GM12873 (cell line): ENCODE measurements around the gene SUGP1.

Experiments
- CTCF ChIP-seq: IDR thresholded peaks from 2 replicates; pipeline ENCODE4 v1.5.1; 2012; ENCODE audit warnings: low read depth, mild to moderate bottlenecking, moderate library complexity, low read length, control low read depth; ENCODE audit not compliant: insufficient read depth; ENCODE audit errors: missing control alignments

SUGP1 gene

GRCh38 chr19:19320361-19321140 is at the start of gene SUGP1, which contains the start of gene MAU2:
Gene SUGP1 (minus strand): TSS chr19:19320509. CDS start chr19:19320496, 13 bp downstream.
Gene MAU2 (plus strand): TSS chr19:19320829. CDS start chr19:19320860, 31 bp downstream.
- peak; percentile 23 for TF ChIP-seq CTCF

- TF ChIP-seq CTCF: no peak
Measured at GRCh38 chr19:19368087-19368486, 47.8 kb upstream of the SUGP1 start.

GRCh38 chr19:19366434-19367396 is 46.4 kb upstream of the SUGP1 start:
- peak; percentile 98 for TF ChIP-seq CTCF

- TF ChIP-seq CTCF: no peak
Measured at GRCh38 chr19:19362075-19362474, 41.8 kb upstream of the SUGP1 start.

GRCh38 chr19:19361075-19361594 is 40.8 kb upstream of the SUGP1 start:
- peak; percentile 82 for TF ChIP-seq CTCF

- no peak for TF ChIP-seq CTCF
Measured at GRCh38 chr19:19356901-19357566, 36.7 kb upstream of the SUGP1 start.
